A673 (cell line): Measurements from ENCODE around the gene AMDHD2. TPM values are rescaled to one million over a fixed set of nuclear protein-coding genes. Genes with fewer than 3 reads are reported as not detected.

Experiments used
- BruUV-seq: library from RNA; stranded (reverse); fragments of 400-500 nt; replicated peaks from 2 replicates; lab custom pipeline; 2021; lab: Mats Ljungman, UMichigan
- CTCF ChIA-PET: fragments of 300-600 bp; sonication (Branson Sonifier 250); formaldehyde crosslinking; loops from one replicate; lab custom pipeline; 2022; ENCODE audit warnings: antibody characterized with exemption; lab: Charles Lee
- POLR2A ChIA-PET: fragments of 300-600 bp; sonication (Branson Sonifier 250); formaldehyde crosslinking; loops from one replicate; lab custom pipeline; 2022; ENCODE audit warnings: antibody characterized with exemption; ENCODE audit not compliant: low non-redundant PET; lab: Charles Lee
- DNase-seq: peaks from one replicate; pipeline ENCODE4 v3.0.0-alpha.2; 2015; ENCODE audit warnings: low spot score
- H3K27ac ChIP-seq: fragments of 200-600 bp; sonication (generic); 2 replicates; pipeline ENCODE4 v1.5.1; 2016; ENCODE audit warnings: mixed run types, low read depth, mild to moderate bottlenecking, mixed read lengths, antibody characterized with exemption, low read length; ENCODE audit not compliant: poor library complexity, severe bottlenecking
- H3K27me3 ChIP-seq: fragments of 200-600 bp; sonication (generic); replicated peaks from 2 replicates; pipeline ENCODE4 v1.6.1; 2017; ENCODE audit warnings: mixed run types, low read depth, mild to moderate bottlenecking, mixed read lengths, antibody characterized with exemption, low read length; ENCODE audit not compliant: insufficient read depth, poor library complexity
- H3K36me3 ChIP-seq: fragments of 200-600 bp; sonication (generic); 2 replicates; pipeline ENCODE4 v1.6.1; 2016; ENCODE audit warnings: mixed run types, mild to moderate bottlenecking, mixed read lengths, antibody characterized with exemption, low read length; ENCODE audit not compliant: insufficient read depth, poor library complexity, severe bottlenecking
- H3K4me1 ChIP-seq: fragments of 200-600 bp; sonication (generic); 2 replicates; pipeline ENCODE4 v1.6.1; 2017; ENCODE audit warnings: mixed run types, mild to moderate bottlenecking, mixed read lengths, antibody characterized with exemption, low read length; ENCODE audit not compliant: insufficient read depth, poor library complexity, severe bottlenecking
- H3K4me3 ChIP-seq: fragments of 200-600 bp; sonication (generic); 2 replicates; pipeline ENCODE4 v1.5.1; 2016; ENCODE audit warnings: low read depth, mixed run types, mild to moderate bottlenecking, mixed read lengths, low read length; ENCODE audit not compliant: poor library complexity, severe bottlenecking
- H3K9me3 ChIP-seq: fragments of 200-600 bp; sonication (generic); 2 replicates; pipeline ENCODE4 v1.6.1; 2016; ENCODE audit warnings: mixed run types, low read depth, mild to moderate bottlenecking, mixed read lengths, antibody characterized with exemption, low read length; ENCODE audit not compliant: poor library complexity, severe bottlenecking
- CTCF ChIP-seq: fragments of 300-800, 200-600 bp; sonication (generic); conservative IDR thresholded peaks from 2 replicates; pipeline ENCODE4 v1.5.1; 2017; ENCODE audit warnings: low read depth, mild to moderate bottlenecking, antibody characterized with exemption, low read length, moderate library complexity, mixed read lengths
- EZH2 ChIP-seq: fragments of 200-600 bp; sonication (generic); IDR thresholded peaks from 2 replicates; pipeline ENCODE4 v1.6.1; 2017; ENCODE audit warnings: borderline replicate concordance, low read depth, mild to moderate bottlenecking, mixed read lengths, antibody characterized with exemption, low read length; ENCODE audit not compliant: poor library complexity, severe bottlenecking
- intact Hi-C: fragments of 100-400 bp; cut with micrococcal nuclease; formaldehyde crosslinking; loops from one replicate; pipeline ENCODE4 v1.10.0; 2022; ENCODE audit not compliant: unreplicated experiment
- total RNA-seq: library from RNA; stranded (reverse); gene quantifications from 2 replicates; pipeline ENCODE4 v1.2.3, GENCODE V29; 2021

The AMDHD2 gene
- total RNA-seq, 1 experiment from 2014 or later = 53.3 TPM

GRCh38 chr16:2471016-2471652 is 49.0 kb upstream of the AMDHD2 start, which contains the start of gene NTN3:
Gene NTN3 (plus strand): TSS chr16:2471297. CDS start chr16:2471702, 405 bp downstream.
- no peak for TF ChIP-seq CTCF
- TF ChIP-seq EZH2 = no peak
- DNase-seq = peak; percentile 67
- BruUV-seq = no TSS peak
- Histone ChIP-seq H3K27ac (peak within 1 kb of the TSS; percentile 97), H3K27me3 (no peaks in the 10 kb centered on the region), H3K4me1 (peaks cover 68% of the 10 kb centered on the region), H3K4me3 (peak within 1 kb of the TSS; percentile 46), H3K9me3 (no peaks in the 10 kb centered on the region), H3K36me3 (no peaks in the 10 kb centered on the region)
- CTCF ChIA-PET = interaction anchor here (1.1 kb wide), 1 partner anchor 30 kb away, joined by 7 read pairs; no protein-coding TSS in a partner anchor
- intact Hi-C loops = no loop called here
- POLR2A ChIA-PET = interaction anchor here (0.6 kb wide), 1 partner anchor 211 kb away, joined by 6 read pairs; the partner anchor contains the start of gene KCTD5

- Histone ChIP-seq H3K9me3 (no peaks in the 10 kb centered on the region), H3K27me3 (no peaks in the 10 kb centered on the region), H3K4me3 (peak overlapping the region; percentile 46), H3K4me1 (peaks cover 69% of the 10 kb centered on the region), H3K36me3 (no peaks in the 10 kb centered on the region), H3K27ac (peak overlapping the region; percentile 97)
- no TSS peak for BruUV-seq
- TF ChIP-seq EZH2 (no peak), CTCF (no peak)
- POLR2A ChIA-PET = no interaction called here
- CTCF ChIA-PET = interaction anchor here (1.1 kb wide), 1 partner anchor 30 kb away, joined by 7 read pairs; no protein-coding TSS in a partner anchor
- DNase-seq = no peak
- intact Hi-C loops = no loop called here
Observed at GRCh38 chr16:2471653-2472487, 48.3 kb upstream of the AMDHD2 start.

- Histone ChIP-seq H3K27me3 (no peaks in the 10 kb centered on the region), H3K36me3 (no peaks in the 10 kb centered on the region), H3K4me1 (peaks cover 64% of the 10 kb centered on the region), H3K27ac (no peak overlapping the region), H3K9me3 (no peaks in the 10 kb centered on the region), H3K4me3 (no peak overlapping the region)
- intact Hi-C loops = no loop called here
- POLR2A ChIA-PET = no interaction called here
- CTCF ChIA-PET = no interaction called here
- no TSS peak for BruUV-seq
- TF ChIP-seq CTCF (no peak), EZH2 (no peak)
- no peak for DNase-seq
Observed at GRCh38 chr16:2472488-2472864, 47.7 kb upstream of the AMDHD2 start.
